H1 (cell line): ENCODE results near the gene KCNJ4. TPM values are rescaled to one million over a fixed set of nuclear protein-coding genes. Genes with fewer than 3 reads are reported as not detected.

Experiments used
- CTCF ChIA-PET: fragments of 300-600 bp; sonication (Branson Sonifier 250); formaldehyde crosslinking; loops from one replicate; lab custom pipeline; 2021; ENCODE audit not compliant: partially characterized antibody; lab: Charles Lee
- POLR2A ChIA-PET: fragments of 300-600 bp; sonication (Branson Sonifier 250); formaldehyde crosslinking; loops from one replicate; lab custom pipeline; 2021; ENCODE audit warnings: inconsistent platforms; ENCODE audit not compliant: partially characterized antibody; lab: Charles Lee
- DNase-seq, 2 experiments: peaks; one replicate each; pipeline versions ENCODE4 v3.0.0 to v3.0.0-alpha.2; 2010 to 2022; ENCODE audit warnings: low spot score in 2 of 2, low read depth in 1 of 2, mixed read lengths in 1 of 2
- FAIRE-seq: peaks from 2 replicates; lab custom pipeline; 2011; peaks lifted over from hg19 to GRCh38; lab: Jason Lieb, UNC
- H2AFZ ChIP-seq: 2 replicates; pipeline ENCODE4 v1.8.1; 2012; ENCODE audit warnings: low read length, inconsistent platforms
- H2AK5ac ChIP-seq: 2 replicates; pipeline ENCODE4 v1.6.1; 2013; ENCODE audit warnings: low read depth, low read length
- H2BK120ac ChIP-seq: replicated peaks from 2 replicates; pipeline ENCODE3; 2013; ENCODE audit warnings: low read depth, low read length, inconsistent platforms
- H2BK12ac ChIP-seq: 2 replicates; pipeline ENCODE4 v1.6.1; 2013; ENCODE audit warnings: low read depth, low read length
- H2BK15ac ChIP-seq: 2 replicates; pipeline ENCODE4 v1.6.1; 2013; ENCODE audit warnings: low read length
- H2BK20ac ChIP-seq: 2 replicates; pipeline ENCODE4 v1.6.1; 2013; ENCODE audit warnings: low read length
- H2BK5ac ChIP-seq: 2 replicates; pipeline ENCODE4 v1.6.1; 2013; ENCODE audit warnings: low read depth, low read length
- H3K14ac ChIP-seq: 2 replicates; pipeline ENCODE4 v1.6.1; 2013; ENCODE audit warnings: inconsistent platforms; ENCODE audit not compliant: insufficient read length
- H3K18ac ChIP-seq: 2 replicates; pipeline ENCODE4 v1.6.1; 2013; ENCODE audit warnings: low read length; ENCODE audit errors: extremely low read depth
- H3K23ac ChIP-seq: 2 replicates; pipeline ENCODE4 v1.6.1; 2013; ENCODE audit warnings: inconsistent platforms; ENCODE audit not compliant: insufficient read length
- H3K23me2 ChIP-seq: 2 replicates; pipeline ENCODE4 v1.6.1; 2013; ENCODE audit warnings: low read depth, low read length
- H3K27ac ChIP-seq: 2 replicates; pipeline ENCODE4 v1.6.1; 2011; ENCODE audit warnings: low read depth, low read length, inconsistent platforms
- H3K27me3 ChIP-seq, 4 experiments: replicated peaks in 1 of 4; 1 replicate in 1 of 4; 2 replicates in 3 of 4; pipeline versions ENCODE4 v1.6.1 to v1.8.1; 2011 to 2013; ENCODE audit warnings: low read length in 3 of 4, mild to moderate bottlenecking in 3 of 4, inconsistent platforms in 2 of 4, mixed read lengths in 2 of 4, moderate library complexity in 1 of 4; ENCODE audit not compliant: control insufficient read depth in 3 of 4, insufficient read depth in 3 of 4; ENCODE audit errors: extremely low read depth in 1 of 4
- H3K36me3 ChIP-seq, 4 experiments: 2 replicates each; pipeline versions ENCODE4 v1.6.1 to v1.8.1; 2011 to 2013; ENCODE audit warnings: mild to moderate bottlenecking in 4 of 4, low read length in 3 of 4, moderate library complexity in 2 of 4, control low read depth in 1 of 4, inconsistent platforms in 1 of 4; ENCODE audit not compliant: insufficient read depth in 4 of 4, control insufficient read depth in 2 of 4
- H3K4ac ChIP-seq: replicated peaks from 2 replicates; pipeline ENCODE3; 2013; ENCODE audit warnings: low read length, low read depth, mixed read lengths, inconsistent platforms; ENCODE audit not compliant: insufficient read length
- H3K4me1 ChIP-seq, 4 experiments: replicated peaks in 1 of 4; 1 replicate in 1 of 4; 2 replicates in 3 of 4; pipeline versions ENCODE4 v1.6.1 to v1.8.1; 2011 to 2013; ENCODE audit warnings: low read length in 3 of 4, inconsistent platforms in 2 of 4, mixed read lengths in 1 of 4; ENCODE audit not compliant: insufficient read depth in 4 of 4, control insufficient read depth in 3 of 4
- H3K4me2 ChIP-seq, 2 experiments: 2 replicates each; pipeline versions ENCODE4 v1.6.1 to v1.8.1; 2011 to 2013; ENCODE audit warnings: low read depth in 2 of 2, low read length in 2 of 2, control low read depth in 1 of 2, inconsistent platforms in 1 of 2, mild to moderate bottlenecking in 1 of 2; ENCODE audit not compliant: insufficient read depth in 1 of 2
- H3K4me3 ChIP-seq, 4 experiments: fragments of 200-600, 300-600 bp in 1 of 4; sonication (generic), shearing (Covaris generic), sonication (Bioruptor Twin) in 1 of 4; 2 replicates each; pipeline versions ENCODE4 v1.5.1 to v1.8.1; 2011 to 2016; ENCODE audit warnings: low read length in 4 of 4, low read depth in 3 of 4, control low read depth in 2 of 4, inconsistent platforms in 2 of 4, mild to moderate bottlenecking in 2 of 4, mixed read lengths in 1 of 4, moderate library complexity in 1 of 4; ENCODE audit not compliant: insufficient read depth in 2 of 4; ENCODE audit errors: extremely low read depth in 1 of 4
- H3K56ac ChIP-seq: replicated peaks from 2 replicates; pipeline ENCODE3; 2013; ENCODE audit warnings: low read depth, mild to moderate bottlenecking, mixed read lengths, low read length, inconsistent platforms; ENCODE audit not compliant: insufficient read length
- H3K79me1 ChIP-seq: 2 replicates; pipeline ENCODE4 v1.6.1; 2013; ENCODE audit warnings: low read depth, low read length, control low read depth
- H3K79me2 ChIP-seq, 2 experiments: 2 replicates each; pipeline versions ENCODE4 v1.6.1 to v1.8.1; 2012 to 2013; ENCODE audit warnings: low read length in 2 of 2, mild to moderate bottlenecking in 2 of 2, inconsistent platforms in 1 of 2; ENCODE audit not compliant: insufficient read depth in 2 of 2, control insufficient read depth in 1 of 2
- H3K9ac ChIP-seq, 4 experiments: replicated peaks in 1 of 4; 1 replicate in 1 of 4; 2 replicates in 3 of 4; pipeline versions ENCODE4 v1.6.1 to v1.8.1; 2011 to 2013; ENCODE audit warnings: low read depth in 3 of 4, low read length in 3 of 4, control low read depth in 2 of 4, mild to moderate bottlenecking in 2 of 4, moderate library complexity in 2 of 4, inconsistent platforms in 1 of 4; ENCODE audit errors: extremely low read depth in 1 of 4
- H3K9me3 ChIP-seq, 2 experiments: 2 replicates each; pipeline versions ENCODE4 v1.6.1 to v1.8.1; 2012 to 2013; ENCODE audit warnings: mild to moderate bottlenecking in 2 of 2, moderate library complexity in 2 of 2, control low read depth in 1 of 2, inconsistent platforms in 1 of 2, low read depth in 1 of 2, low read length in 1 of 2, mixed read lengths in 1 of 2; ENCODE audit not compliant: insufficient read depth in 2 of 2
- H4K20me1 ChIP-seq, 2 experiments: replicated peaks in 1 of 2; 2 replicates each; pipeline versions ENCODE3 to v1.8.1; 2011 to 2013; ENCODE audit warnings: inconsistent platforms in 2 of 2, low read length in 2 of 2, mild to moderate bottlenecking in 1 of 2; ENCODE audit not compliant: insufficient read depth in 2 of 2, control insufficient read depth in 1 of 2
- H4K5ac ChIP-seq: 2 replicates; pipeline ENCODE4 v1.6.1; 2013; ENCODE audit warnings: low read length, low read depth, mixed read lengths, inconsistent platforms; ENCODE audit not compliant: insufficient read length
- H4K8ac ChIP-seq: 2 replicates; pipeline ENCODE4 v1.8.0; 2013; ENCODE audit warnings: mild to moderate bottlenecking, moderate library complexity, low read length, inconsistent platforms; ENCODE audit not compliant: insufficient read depth; ENCODE audit errors: extremely low read depth
- H4K91ac ChIP-seq: replicated peaks from 2 replicates; pipeline ENCODE3; 2013; ENCODE audit warnings: low read length, mixed read lengths, inconsistent platforms; ENCODE audit not compliant: insufficient read length
- ATF3 ChIP-seq: IDR thresholded peaks from 2 replicates; pipeline ENCODE4 v1.6.1; 2011; ENCODE audit warnings: low read depth, mild to moderate bottlenecking, low read length; ENCODE audit not compliant: insufficient read depth
- HDAC6 ChIP-seq: IDR thresholded peaks from one replicate; pipeline ENCODE4 v1.7.1; 2012; ENCODE audit warnings: low read depth, mild to moderate bottlenecking, inconsistent platforms, low read length, moderate library complexity
- JUN ChIP-seq: IDR thresholded peaks from 2 replicates; pipeline ENCODE4 v1.6.1; 2011; ENCODE audit warnings: low read depth, mild to moderate bottlenecking, improper control_type of control experiment, low read length
- JUND ChIP-seq: IDR thresholded peaks from 2 replicates; pipeline ENCODE4 v1.6.1; 2011; ENCODE audit warnings: mild to moderate bottlenecking, improper control_type of control experiment, low read length
- KDM5A ChIP-seq: fragments of 200-600 bp; IDR thresholded peaks from 2 replicates; pipeline ENCODE4 v1.7.1; 2012; ENCODE audit warnings: mild to moderate bottlenecking, low read length, inconsistent platforms, mixed read lengths
- MAX ChIP-seq: IDR thresholded peaks from 2 replicates; pipeline ENCODE4 v1.6.1; 2012; ENCODE audit warnings: inconsistent platforms
- POLR2AphosphoS5 ChIP-seq: IDR thresholded peaks from 2 replicates; pipeline ENCODE4 v1.6.1; 2011; ENCODE audit warnings: low read depth, low read length
- RFX5 ChIP-seq: IDR thresholded peaks from 2 replicates; pipeline ENCODE4 v1.6.1; 2011; ENCODE audit warnings: low read depth, low read length, improper control_type of control experiment, borderline replicate concordance
- SP4 ChIP-seq: IDR thresholded peaks from 2 replicates; pipeline ENCODE4 v1.6.1; 2012; ENCODE audit warnings: low read length, inconsistent platforms
- SRF ChIP-seq: IDR thresholded peaks from 2 replicates; pipeline ENCODE4 v1.6.1; 2011; ENCODE audit warnings: mild to moderate bottlenecking, low read depth, low read length, moderate library complexity
- TAF1 ChIP-seq: IDR thresholded peaks from 2 replicates; pipeline ENCODE4 v1.6.1; 2011; ENCODE audit warnings: mild to moderate bottlenecking, low read depth, low read length
- TAF7 ChIP-seq: optimal IDR thresholded peaks from 2 replicates; pipeline ENCODE3; 2011; ENCODE audit warnings: low read depth, mild to moderate bottlenecking, inconsistent platforms, low read length, moderate library complexity, borderline replicate concordance
- TBP ChIP-seq: IDR thresholded peaks from 2 replicates; pipeline ENCODE4 v1.6.1; 2011; ENCODE audit warnings: low read depth, low read length, improper control_type of control experiment
- WGBS, 2 experiments: shearing (Covaris generic) in 1 of 2; methylation state at CpG; one replicate each; pipeline versions ENCODE4 v1.1.6 to v1.1.7; 2013 to 2015; ENCODE audit warnings: low lambda C conversion rate in 2 of 2, mixed read lengths in 2 of 2, inconsistent platforms in 1 of 2, low coverage in 1 of 2, missing lambda C conversion rate in 1 of 2; ENCODE audit not compliant: insufficient replicate concordance in 2 of 2, insufficient coverage in 1 of 2, insufficient read length in 1 of 2; ENCODE audit errors: extremely low coverage in 1 of 2, missing lambda C conversion rate in 1 of 2; 5-methylcytosine and 5-hydroxymethylcytosine counted together
- polyA plus RNA-seq, 7 experiments: library from polyadenylated mRNA; depleted of rRNA in 3 of 7; stranded (reverse) in 5 of 7; unstranded in 2 of 7; fragments of >200 nt in 5 of 7; fragments of 200-250 nt in 2 of 7; gene quantifications; 1 replicate in 5 of 7; 2 replicates in 1 of 7; 4 replicates in 1 of 7; pipeline versions ENCODE4 v1.2.1 to v1.2.3, GENCODE V29; 2011 to 2013; ENCODE audit warnings: missing spikeins in 2 of 7, mixed read lengths in 2 of 7
- total RNA-seq: library from RNA; stranded (reverse); fragmentation: NEBNext Ultra II Directional; extraction: Animal tissue kit (Norgen Biotek cat#: 25700); gene quantifications from 2 replicates; pipeline ENCODE4 v1.2.1, GENCODE V29; 2021

Gene KCNJ4
- total and polyA plus RNA-seq, 2 of the 8 experiments (the other 6 are each of a cell fraction or from before 2014, with no cell fraction given), result 1.4 to 2.2 TPM

- H4K8ac ChIP-seq, result peak within 1 kb of the TSS; percentile 82
- H2AFZ ChIP-seq, result peak within 1 kb of the TSS; percentile 94; the same call in 1 of the 2 replicates
- ChIA-PET POLR2A (interaction anchor here (1.4 to 40.8 kb wide), 4 partner anchors 11 to 40 kb away, joined by 4 to 1102 read pairs (median 4); no protein-coding TSS in a partner anchor), CTCF (interaction anchor here (1.0 to 2.6 kb wide), 12 partner anchors 9 to 146 kb away, joined by 3 to 11 read pairs (median 4); no protein-coding TSS in a partner anchor)
- H3K23ac ChIP-seq, result no peak within 1 kb of the TSS
- H3K79me1 ChIP-seq, result no peaks in the 10 kb centered on the region
- H3K56ac ChIP-seq, result no peak within 1 kb of the TSS
- peak within 1 kb of the TSS; percentile 70 to 95 for H3K4me2 ChIP-seq
- H3K23me2 ChIP-seq, result peaks cover 9% of the 10 kb centered on the region; the same call in 1 of the 2 replicates
- no peak within 1 kb of the TSS; the same call in 1 of the 2 replicates for H2BK15ac ChIP-seq
- H3K9me3 ChIP-seq, result no peaks in the 10 kb centered on the region
- H3K4me3 ChIP-seq, result peak within 1 kb of the TSS; percentile 44 to 69 (median 62)
- no peak within 1 kb of the TSS for H2BK120ac ChIP-seq
- no peaks in the 10 kb centered on the region for H3K79me2 ChIP-seq
- peaks cover 0 to 24% (median 13%) of the 10 kb centered on the region in 4 experiments; a peak in 6 of 7 replicates for H3K27me3 ChIP-seq
- FAIRE-seq, result no peak
- peak within 1 kb of the TSS in 2 of 4 experiments; percentile 34 to 50; a peak in 4 of 7 replicates for H3K9ac ChIP-seq
- 3% methylated on average over 48 of the region's 53 CpGs; no CpG with 5 or more reads in 1 of the 2 experiments for WGBS, 2 experiments
- H4K91ac ChIP-seq, result peak within 1 kb of the TSS; percentile 97
- H2BK5ac ChIP-seq, result no peak within 1 kb of the TSS
- H2BK20ac ChIP-seq, result no peak within 1 kb of the TSS
- H2AK5ac ChIP-seq, result no peak within 1 kb of the TSS
- peaks cover 0 to 14% (median 9%) of the 10 kb centered on the region in 4 experiments; a peak in 5 of 7 replicates for H3K4me1 ChIP-seq
- no peaks in the 10 kb centered on the region for H3K36me3 ChIP-seq
- no peak within 1 kb of the TSS for H3K27ac ChIP-seq
- peak within 1 kb of the TSS; percentile 97 for H3K18ac ChIP-seq
- no peak within 1 kb of the TSS for H3K14ac ChIP-seq
- H3K4ac ChIP-seq, result peak within 1 kb of the TSS; percentile 78
- H4K20me1 ChIP-seq, result no peaks in the 10 kb centered on the region
- H2BK12ac ChIP-seq, result 0 out of 2 replicates have a peak within 1 kb of the TSS, but pooled peaks have one; percentile 11
- DNase-seq, result no peak
- H4K5ac ChIP-seq, result peak within 1 kb of the TSS; percentile 46
- no peak for TF ChIP-seq TAF1
- no peak for TF ChIP-seq HDAC6
- TF ChIP-seq ATF3, result no peak
- no peak for TF ChIP-seq RFX5
- TF ChIP-seq SP4, result no peak
- no peak for TF ChIP-seq TBP
- TF ChIP-seq JUND, result no peak
- TF ChIP-seq TAF7, result no peak
- TF ChIP-seq JUN, result no peak
- no peak for TF ChIP-seq SRF
- TF ChIP-seq KDM5A, result no peak
- TF ChIP-seq MAX, result peak; percentile 11; the same call in 1 of the 2 replicates
- TF ChIP-seq POLR2AphosphoS5, result no peak
Observed at GRCh38 chr22:38467904-38468442, 13.0 kb upstream of the KCNJ4 start, which contains the start of gene KDELR3. Gene KDELR3 (plus strand): TSS chr22:38468096. CDS start chr22:38468234, 138 bp downstream.
